Keratinocyte (primary cell): ENCODE data around the gene TVP23A. TPM values are rescaled to one million over a fixed set of nuclear protein-coding genes. Genes with fewer than 3 reads are reported as not detected.

Source experiments
- DNase-seq: peaks from one replicate; pipeline ENCODE4 v3.0.0-alpha.2; 2011; ENCODE audit warnings: low read depth, missing footprints, low spot score
- FAIRE-seq: peaks from 2 replicates; lab custom pipeline; 2011; peaks lifted over from hg19 to GRCh38; lab: Jason Lieb, UNC
- H2AFZ ChIP-seq: 2 replicates; pipeline ENCODE4 v1.6.0; 2012; ENCODE audit warnings: low read length, control low read depth, inconsistent platforms; ENCODE audit not compliant: control insufficient read depth
- H3K27ac ChIP-seq: 2 replicates; pipeline ENCODE4 v1.5.1; 2011; ENCODE audit warnings: low read length; ENCODE audit not compliant: control insufficient read depth, insufficient read depth
- H3K27me3 ChIP-seq: 3 replicates; pipeline ENCODE4 v1.6.0; 2011; ENCODE audit warnings: low read length; ENCODE audit not compliant: control insufficient read depth, insufficient read depth; ENCODE audit errors: extremely low read depth
- H3K36me3 ChIP-seq, 2 experiments: 2 replicates in 1 of 2; 3 replicates in 1 of 2; pipeline ENCODE4 v1.5.1; 2011; ENCODE audit warnings: low read length in 2 of 2, mild to moderate bottlenecking in 1 of 2; ENCODE audit not compliant: control insufficient read depth in 2 of 2, insufficient read depth in 2 of 2; ENCODE audit errors: extremely low read depth in 1 of 2
- H3K4me1 ChIP-seq: 3 replicates; pipeline ENCODE4 v1.5.1; 2011; ENCODE audit warnings: low read length; ENCODE audit not compliant: control insufficient read depth, insufficient read depth; ENCODE audit errors: extremely low read depth
- H3K4me2 ChIP-seq: 3 replicates; pipeline ENCODE4 v1.6.0; 2011; ENCODE audit warnings: low read depth, low read length; ENCODE audit not compliant: control insufficient read depth, insufficient read depth; ENCODE audit errors: extremely low read depth
- H3K4me3 ChIP-seq, 3 experiments: fragments of 200-600 bp in 1 of 3; sonication (generic) in 1 of 3; 2 replicates in 2 of 3; 3 replicates in 1 of 3; pipeline ENCODE4 v1.5.1; 2011 to 2016; ENCODE audit warnings: low read length in 3 of 3, mild to moderate bottlenecking in 3 of 3, control low read depth in 2 of 3, inconsistent platforms in 1 of 3, low read depth in 1 of 3, mixed read lengths in 1 of 3, mixed run types in 1 of 3, moderate library complexity in 1 of 3; ENCODE audit not compliant: control insufficient read depth in 2 of 3, insufficient read depth in 2 of 3; ENCODE audit errors: extremely low read depth in 1 of 3
- H3K79me2 ChIP-seq: 2 replicates; pipeline ENCODE4 v1.6.0; 2012; ENCODE audit warnings: low read length; ENCODE audit not compliant: control insufficient read depth, insufficient read depth
- H3K9ac ChIP-seq: 3 replicates; pipeline ENCODE4 v1.6.0; 2011; ENCODE audit warnings: low read length; ENCODE audit not compliant: control insufficient read depth, insufficient read depth; ENCODE audit errors: extremely low read depth
- H3K9me1 ChIP-seq: 3 replicates; pipeline ENCODE4 v1.6.0; 2011; ENCODE audit warnings: low read length; ENCODE audit not compliant: control insufficient read depth, insufficient read depth; ENCODE audit errors: extremely low read depth
- H3K9me3 ChIP-seq: 2 replicates; pipeline ENCODE4 v1.5.1; 2012; ENCODE audit warnings: low read depth, low read length; ENCODE audit not compliant: control insufficient read depth
- H4K20me1 ChIP-seq: 3 replicates; pipeline ENCODE4 v1.6.0; 2011; ENCODE audit warnings: low read length; ENCODE audit not compliant: control insufficient read depth, insufficient read depth; ENCODE audit errors: extremely low read depth
- EZH2 ChIP-seq: IDR thresholded peaks from one replicate; pipeline ENCODE4 v1.6.1; 2012; ENCODE audit warnings: inconsistent platforms, mild to moderate bottlenecking, low read length, moderate library complexity
- dilution Hi-C: fragments of 300-500 bp; cut with MboI; formaldehyde crosslinking; loops from one replicate; pipeline ENCODE4 v1.7.0; 2020; ENCODE audit warnings: low sequenced_read_pairs; ENCODE audit not compliant: extremely low pct_ligation_motif_present
- polyA plus RNA-seq, 5 experiments: library from polyadenylated mRNA; depleted of rRNA in 3 of 5; stranded (reverse) in 3 of 5; stranded (forward) in 1 of 5; unstranded in 1 of 5; fragments of >200 nt; gene quantifications; 1 replicate in 1 of 5; 2 replicates in 3 of 5; 3 replicates in 1 of 5; pipeline versions ENCODE4 v1.2.1 to v1.2.3, GENCODE V29; 2011 to 2012; ENCODE audit warnings: missing spikeins in 2 of 5, low read depth in 1 of 5, low replicate concordance in 1 of 5
- TF ChIP-seq, protein P1 (sequence below), 3 experiments: IDR thresholded peaks in 1 of 3; conservative IDR thresholded peaks in 1 of 3; optimal IDR thresholded peaks in 1 of 3; 2 replicates in 2 of 3; 3 replicates in 1 of 3; pipeline versions ENCODE3 to v1.5.1; 2011; ENCODE audit warnings: low read length in 3 of 3, mild to moderate bottlenecking in 3 of 3, moderate library complexity in 2 of 3, control low read depth in 1 of 3, inconsistent platforms in 1 of 3; ENCODE audit not compliant: insufficient read depth in 2 of 3; ENCODE audit errors: extremely low read depth in 1 of 3

The TVP23A gene
- polyA plus RNA-seq, 1 donor (not counting 4 experiments of a cell fraction or from before 2014, with no cell fraction given), result not detected

DNA sequence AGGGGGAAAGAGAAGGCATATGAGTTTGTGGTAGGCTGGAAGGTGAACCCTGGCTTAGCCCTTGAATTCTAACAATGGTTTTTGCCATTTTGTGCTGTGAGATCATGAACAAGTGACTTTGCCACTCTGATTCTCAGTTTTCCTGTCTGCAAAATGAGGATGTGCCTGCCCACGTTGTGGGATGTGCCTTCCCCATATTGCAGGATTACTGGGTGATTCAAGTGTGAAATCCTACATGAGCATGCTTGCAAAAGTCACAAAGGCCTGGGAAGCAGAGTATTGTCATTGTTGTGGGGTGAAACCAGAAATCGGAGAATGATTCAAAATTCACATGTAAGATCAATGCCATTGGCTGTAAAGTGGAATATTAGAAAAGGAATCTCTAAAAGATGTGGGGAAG lies 28.6 kb upstream of the TVP23A start:
- DNase-seq (no peak), FAIRE-seq (no peak)
- no peak overlapping the region for H2AFZ ChIP-seq
- H3K27ac ChIP-seq, result no peak overlapping the region
- TF ChIP-seq, protein P1, sequence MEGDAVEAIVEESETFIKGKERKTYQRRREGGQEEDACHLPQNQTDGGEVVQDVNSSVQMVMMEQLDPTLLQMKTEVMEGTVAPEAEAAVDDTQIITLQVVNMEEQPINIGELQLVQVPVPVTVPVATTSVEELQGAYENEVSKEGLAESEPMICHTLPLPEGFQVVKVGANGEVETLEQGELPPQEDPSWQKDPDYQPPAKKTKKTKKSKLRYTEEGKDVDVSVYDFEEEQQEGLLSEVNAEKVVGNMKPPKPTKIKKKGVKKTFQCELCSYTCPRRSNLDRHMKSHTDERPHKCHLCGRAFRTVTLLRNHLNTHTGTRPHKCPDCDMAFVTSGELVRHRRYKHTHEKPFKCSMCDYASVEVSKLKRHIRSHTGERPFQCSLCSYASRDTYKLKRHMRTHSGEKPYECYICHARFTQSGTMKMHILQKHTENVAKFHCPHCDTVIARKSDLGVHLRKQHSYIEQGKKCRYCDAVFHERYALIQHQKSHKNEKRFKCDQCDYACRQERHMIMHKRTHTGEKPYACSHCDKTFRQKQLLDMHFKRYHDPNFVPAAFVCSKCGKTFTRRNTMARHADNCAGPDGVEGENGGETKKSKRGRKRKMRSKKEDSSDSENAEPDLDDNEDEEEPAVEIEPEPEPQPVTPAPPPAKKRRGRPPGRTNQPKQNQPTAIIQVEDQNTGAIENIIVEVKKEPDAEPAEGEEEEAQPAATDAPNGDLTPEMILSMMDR (optimal IDR thresholded peaks at IDR 0.05 in 1 of 3, IDR thresholded peaks at IDR 0.05 in 1 of 3, conservative IDR thresholded peaks at IDR 0.05 in 1 of 3; ENCODE audit: extremely low read depth in 1 of 3, insufficient read depth in 2 of 3, low read length in 3 of 3), result no peak
- no peak for TF ChIP-seq EZH2
- H3K27me3 ChIP-seq, result no peaks in the 10 kb centered on the region
- no peaks in the 10 kb centered on the region for H3K9me1 ChIP-seq
- no peaks in the 10 kb centered on the region for H3K4me1 ChIP-seq
- H4K20me1 ChIP-seq, result no peaks in the 10 kb centered on the region
- no peak overlapping the region for H3K9ac ChIP-seq
- H3K36me3 ChIP-seq, result no peaks in the 10 kb centered on the region
- H3K4me2 ChIP-seq, result no peak overlapping the region
- H3K4me3 ChIP-seq, result no peak overlapping the region
- dilution Hi-C loops, result no loop called here
- H3K79me2 ChIP-seq, result no peaks in the 10 kb centered on the region
- H3K9me3 ChIP-seq, result no peaks in the 10 kb centered on the region

DNA sequence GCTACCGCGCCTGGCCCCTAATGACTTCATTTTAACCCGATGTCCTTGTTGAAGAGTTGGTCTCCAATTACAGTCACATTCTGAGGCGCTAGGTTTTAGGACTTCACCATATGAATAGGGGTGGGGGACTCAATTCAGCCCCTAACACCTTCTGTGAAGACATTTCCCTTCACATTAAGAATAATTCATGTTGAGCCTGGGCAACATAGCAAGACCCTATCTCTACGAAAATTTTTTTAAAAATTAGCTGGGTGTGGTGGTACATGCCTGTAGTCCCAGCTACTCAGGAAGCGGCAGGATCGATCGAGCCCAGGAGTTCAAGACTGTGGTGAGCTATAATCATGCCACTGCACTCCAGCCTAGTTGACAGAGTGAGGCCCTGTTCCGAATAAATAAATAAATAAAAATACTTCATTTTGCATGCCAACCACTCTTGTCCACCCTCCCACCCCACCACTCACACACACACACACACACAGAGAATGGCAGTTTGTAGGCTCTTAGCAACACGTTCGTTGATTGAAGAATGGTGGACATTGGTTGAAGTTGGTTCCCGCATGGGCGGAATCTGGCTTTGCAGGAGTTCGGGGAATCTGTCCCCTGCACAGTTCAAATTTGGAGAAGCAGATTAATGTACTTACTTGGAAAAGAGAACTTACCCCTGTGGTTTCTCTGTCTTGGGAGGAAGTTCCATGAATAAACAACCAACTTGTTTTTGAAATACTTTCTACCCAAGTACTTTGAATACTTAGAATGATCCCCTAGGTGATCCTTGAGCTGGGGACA lies 27.8 kb upstream of the TVP23A start:
- DNase-seq (no peak), FAIRE-seq (no peak)
- no peaks in the 10 kb centered on the region for H3K79me2 ChIP-seq
- H3K4me2 ChIP-seq, result no peak overlapping the region
- no peaks in the 10 kb centered on the region for H4K20me1 ChIP-seq
- H3K4me3 ChIP-seq, result no peak overlapping the region
- H3K9me3 ChIP-seq, result no peaks in the 10 kb centered on the region
- no peaks in the 10 kb centered on the region for H3K9me1 ChIP-seq
- dilution Hi-C loops, result no loop called here
- TF ChIP-seq EZH2, result no peak
- TF ChIP-seq, protein P1 (optimal IDR thresholded peaks at IDR 0.05 in 1 of 3, IDR thresholded peaks at IDR 0.05 in 1 of 3, conservative IDR thresholded peaks at IDR 0.05 in 1 of 3; ENCODE audit: extremely low read depth in 1 of 3, insufficient read depth in 2 of 3, low read length in 3 of 3), result no peak
- H3K27ac ChIP-seq, result no peak overlapping the region
- H3K36me3 ChIP-seq, result no peaks in the 10 kb centered on the region
- H3K27me3 ChIP-seq, result peaks cover 2% of the 10 kb centered on the region
- H3K9ac ChIP-seq, result no peak overlapping the region
- H2AFZ ChIP-seq, result no peak overlapping the region
- H3K4me1 ChIP-seq, result no peaks in the 10 kb centered on the region
